Heart left ventricle (tissue), 16 donors: ENCODE measurements around the gene UACA. TPM values are rescaled to one million over a fixed set of nuclear protein-coding genes. Genes with fewer than 3 reads are reported as not detected.

Source experiments
- ATAC-seq, 4 donors: fragments of 200-7000 bp; cut with Tn5 transposase; one replicate each; pipeline ENCODE4 v1.9.1; 2020 to 2022; ENCODE audit warnings: moderate library complexity in 4 of 4, mild to moderate bottlenecking in 3 of 4, moderate number of reproducible peaks in 1 of 4
- DNase-seq, 5 donors: peaks; one replicate each; pipeline ENCODE4 v3.0.0-alpha.2; 2020
- H3K27ac ChIP-seq, 12 donors: fragments of 200-600 bp; sonication (generic) in 4 of 12; one replicate each; pipeline versions ENCODE4 v1.5.0 to v1.8.0; 2016 to 2022; ENCODE audit warnings: mild to moderate bottlenecking in 2 of 12
- H3K27me3 ChIP-seq, 9 donors: fragments of 200-600 bp; sonication (generic) in 2 of 9; one replicate each; pipeline versions ENCODE4 v1.5.1 to v1.8.0; 2016 to 2022; ENCODE audit warnings: mild to moderate bottlenecking in 3 of 9
- H3K36me3 ChIP-seq, 9 donors: fragments of 200-600 bp; sonication (generic) in 2 of 9; one replicate each; pipeline versions ENCODE4 v1.5.0 to v1.8.0; 2018 to 2022; ENCODE audit warnings: mild to moderate bottlenecking in 2 of 9
- H3K4me1 ChIP-seq, 12 donors: fragments of 200-600 bp; sonication (generic) in 4 of 12; one replicate each; pipeline versions ENCODE4 v1.5.0 to v1.8.0; 2016 to 2022; ENCODE audit warnings: mild to moderate bottlenecking in 3 of 12
- H3K4me3 ChIP-seq, 12 donors: fragments of 200-600 bp; sonication (generic) in 4 of 12; one replicate each; pipeline versions ENCODE4 v1.5.0 to v1.8.0; 2017 to 2022; ENCODE audit warnings: mild to moderate bottlenecking in 9 of 12, moderate library complexity in 4 of 12
- H3K9me3 ChIP-seq, 12 donors: fragments of 200-600 bp; sonication (generic) in 4 of 12; one replicate each; pipeline versions ENCODE4 v1.5.0 to v1.8.0; 2016 to 2022; ENCODE audit warnings: mild to moderate bottlenecking in 1 of 12
- CTCF ChIP-seq, 12 donors: fragments of 200-600 bp; sonication (generic) in 4 of 12; IDR thresholded peaks; one replicate each; pipeline versions ENCODE4 v1.5.0 to v1.8.0; 2018 to 2022; ENCODE audit warnings: antibody characterized with exemption in 12 of 12, mild to moderate bottlenecking in 5 of 12
- POLR2A ChIP-seq, 2 donors: fragments of 450-650 bp; IDR thresholded peaks; one replicate each; pipeline ENCODE4 v1.6.1; 2017; ENCODE audit warnings: antibody characterized with exemption in 2 of 2, mild to moderate bottlenecking in 2 of 2, moderate library complexity in 2 of 2
- WGBS, 4 donors: extraction: QIAGEN DNeasy Blood & Tissue Kit in 2 of 4; methylation state at CpG; one replicate each; pipeline versions ENCODE4 v1.1.5 to v1.1.7; 2013 to 2018; 5-methylcytosine and 5-hydroxymethylcytosine counted together
- intact Hi-C, 10 donors: fragments of 100-400 bp; cut with DNase I; formaldehyde crosslinking; loops; one replicate each; pipeline versions ENCODE4 v1.11.1 to v1.14.2; 2022
- polyA plus RNA-seq, 2 donors: library from polyadenylated mRNA; stranded (reverse); fragments of 200-250 nt; gene quantifications; one replicate each; pipeline ENCODE4 v1.2.3, GENCODE V29; 2013
- total RNA-seq, 9 donors: library from RNA; depleted of rRNA in 2 of 9; stranded (reverse); fragments of >200 nt in 2 of 9; fragmentation: NEBNext Ultra II Directional in 3 of 9; extraction: Animal tissue kit (Norgen Biotek cat#: 25700) in 3 of 9; gene quantifications; one replicate each; pipeline versions ENCODE4 v1.1.0 to v1.2.4, GENCODE V29; 2016 to 2023
- donor health status: ischemic (EF 13 %, LVEDD 7.1; RV severe dilation, severe dysfunction).
- donor health status: healthy with polysubstance abuse.
- donor health status: DM: no; HTN: yes; CAD: no.
- donor health status: DM: no; HTN: no; CAD: no.
- donor health status: ischemic (EF 25% LVEDD 6.9; RV normal size, moderate dysfunction).
- donor health status: ischemic (EF 25% LVEDD 5.7; RV mildly dilated, moderate dysfunction).
- donor health status: healthy.
- donor health status: DM: yes; HTN: yes; CAD: no.
- donor health status: ischemic (EF 35%, LVEDD 5.7; RV mildly dilated, moderate dysfunction).
- donor health status: nonischemic (EF 11% LVEDD 7.7; RV severe dilation, severe dysfunction).
- donor health status: DM: yes; HTN: yes; CAD: no.
- donor health status: PGD.
- donor health status: ischemic (EF 29% LVEDD 5.4; RV normal size, mild dysfunction).
- donor health status: nonischemic (EF 23%, LVEDD 6.1; RV moderate dilation, normal function).

The UACA gene
- total and polyA plus RNA-seq, 11 donors: 10.7 to 57.1 (median 49.0) TPM

GRCh38 chr15:70766597-70766996 is 3.2 kb upstream of the UACA start:
- H3K4me1 ChIP-seq: peaks cover 0 to 53% (median 19%) of the 10 kb centered on the region in 12 donors
- intact Hi-C loops: loop anchor here in 2 of 10 donors (5.0 to 10.0 kb wide), 2 partner anchors 36 to 62 kb away; no protein-coding TSS in a partner anchor
- no peaks in the 10 kb centered on the region for H3K27me3 ChIP-seq
- H3K36me3 ChIP-seq: no peaks in the 10 kb centered on the region
- DNase-seq: no peak
- H3K4me3 ChIP-seq: no peak overlapping the region
- H3K27ac ChIP-seq: peak overlapping the region in 3 of 12 donors; percentile 47 to 98 (median 96)
- TF ChIP-seq CTCF (IDR thresholded peaks at IDR 0.05) (no peak), POLR2A (IDR thresholded peaks at IDR 0.05) (no peak)
- 56 to 67% (median 62%) methylated on average over 6 of the region's 6 CpGs for WGBS, 4 donors
- no peak for ATAC-seq
- no peaks in the 10 kb centered on the region for H3K9me3 ChIP-seq

GRCh38 chr15:70765504-70766281 is 2.3 kb upstream of the UACA start:
- H3K36me3 ChIP-seq: no peaks in the 10 kb centered on the region
- H3K27me3 ChIP-seq: no peaks in the 10 kb centered on the region
- H3K9me3 ChIP-seq: no peaks in the 10 kb centered on the region
- DNase-seq (no peak), ATAC-seq (peak in 2 of 4 donors; percentile 1 to 9)
- H3K4me3 ChIP-seq: no peak overlapping the region
- H3K4me1 ChIP-seq: peaks cover 0 to 53% (median 28%) of the 10 kb centered on the region in 12 donors
- TF ChIP-seq CTCF (IDR thresholded peaks at IDR 0.05) (no peak), POLR2A (IDR thresholded peaks at IDR 0.05) (no peak)
- intact Hi-C loops: loop anchor here in 2 of 10 donors (5.0 to 10.0 kb wide), 2 partner anchors 37 to 61 kb away; no protein-coding TSS in a partner anchor
- peak overlapping the region in 7 of 12 donors; percentile 8 to 98 (median 87) for H3K27ac ChIP-seq

GRCh38 chr15:70763950-70764730 is 782 bp upstream of the UACA start:
- peaks cover 0 to 2% (median 0%) of the 10 kb centered on the region in 9 donors for H3K36me3 ChIP-seq
- no peaks in the 10 kb centered on the region for H3K27me3 ChIP-seq
- ATAC-seq (no peak), DNase-seq (no peak)
- H3K4me3 ChIP-seq: peak overlapping the region; percentile 71 to 97 (median 90)
- intact Hi-C loops: loop anchor here in 5 of 10 donors (1.0 to 10.0 kb wide), 7 partner anchors 13 to 82 kb away; no protein-coding TSS in a partner anchor
- no peaks in the 10 kb centered on the region for H3K9me3 ChIP-seq
- WGBS, 4 donors: 16 to 22% (median 20%) methylated on average over 17 of the region's 17 CpGs
- peak overlapping the region; percentile 33 to 99 (median 96) for H3K27ac ChIP-seq
- peaks cover 0 to 69% (median 37%) of the 10 kb centered on the region in 12 donors for H3K4me1 ChIP-seq
- no peak for TF ChIP-seq CTCF (IDR thresholded peaks at IDR 0.05)
- TF ChIP-seq POLR2A (IDR thresholded peaks at IDR 0.05): no peak
